NK-92 (cell line): ENCODE data around the gene FMO3.

Source experiments
- DNase-seq: peaks from one replicate; lab custom pipeline; 2025; ENCODE audit not compliant: unreplicated experiment; lab: John Stamatoyannopoulos, UW

The FMO3 gene

GRCh38 chr1:171090604-171091003 lies at the start of gene FMO3:
Gene FMO3 (plus strand): TSS chr1:171090905. CDS start chr1:171092659, 1,754 bp downstream.
- DNase-seq, result no peak

- DNase-seq, result no peak
Measured at GRCh38 chr1:171048014-171048413, 42.7 kb upstream of the FMO3 start.

GRCh38 chr1:171052977-171053376 lies 37.7 kb upstream of the FMO3 start:
- DNase-seq, result no peak

DNA sequence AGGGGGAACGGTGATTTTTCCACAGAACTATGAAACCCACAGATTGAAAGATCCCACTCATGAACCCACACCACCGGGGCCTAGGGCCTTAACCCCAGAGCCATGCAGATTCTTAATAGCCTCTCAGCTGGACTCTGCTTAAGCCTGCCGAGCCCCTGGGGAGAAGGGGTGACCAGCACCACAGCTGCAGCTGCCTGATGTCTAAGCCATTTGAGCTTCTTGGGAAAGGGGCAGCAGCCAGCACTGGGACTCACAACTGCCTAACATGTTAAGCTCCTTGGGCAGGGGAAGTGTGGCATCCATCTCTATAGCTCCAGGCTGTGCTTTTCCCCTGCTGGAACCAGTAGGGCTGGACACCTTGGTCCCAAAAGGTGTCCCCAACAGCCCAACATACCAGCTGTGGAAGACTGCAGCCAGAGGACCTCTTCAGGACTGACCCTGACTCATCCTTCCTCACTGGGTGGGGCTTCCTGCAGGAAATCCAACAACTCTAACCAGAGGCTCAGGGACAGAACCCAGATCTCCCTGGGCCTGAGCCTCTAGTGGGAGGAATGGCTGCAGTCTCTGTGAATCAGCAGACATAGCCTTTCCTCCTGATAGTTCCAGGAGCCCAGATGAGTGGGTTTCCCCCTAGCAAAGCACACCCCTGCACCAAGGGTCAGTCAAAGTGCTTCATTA lies 34.6 kb upstream of the FMO3 start:
- DNase-seq, result no peak

DNA sequence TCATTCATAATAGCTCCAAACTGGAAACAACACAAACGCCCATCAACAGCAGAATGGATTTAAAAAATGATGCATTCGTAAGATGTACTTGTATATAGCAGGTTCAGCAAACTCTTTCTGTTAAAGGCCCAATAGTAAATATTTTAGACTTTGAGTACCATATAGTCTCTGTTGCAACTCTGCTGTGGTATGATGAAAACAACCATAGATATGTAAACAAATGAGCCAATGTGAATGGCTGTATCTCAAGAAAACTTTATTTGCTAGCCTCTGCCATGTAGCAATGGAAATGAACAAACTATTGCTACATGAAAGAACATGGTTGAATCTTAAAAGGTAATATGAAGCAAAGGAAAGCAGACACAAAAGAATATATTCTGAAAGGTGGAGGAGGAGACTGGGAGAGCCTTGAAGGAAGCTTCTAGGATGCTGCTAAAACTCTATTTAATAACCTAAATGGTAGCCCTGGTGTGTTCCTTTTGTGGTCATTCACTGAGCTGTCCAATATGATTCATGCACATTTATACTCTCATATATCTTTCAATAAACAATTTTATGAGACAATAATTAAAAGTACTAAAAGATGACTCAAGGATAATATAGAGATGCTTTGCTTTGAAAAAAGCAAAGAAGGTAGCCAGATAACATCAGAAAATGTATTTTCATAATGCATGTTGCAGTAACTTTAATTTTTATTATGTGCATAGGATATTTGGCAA lies 29.1 kb upstream of the FMO3 start:
- no peak for DNase-seq

DNA sequence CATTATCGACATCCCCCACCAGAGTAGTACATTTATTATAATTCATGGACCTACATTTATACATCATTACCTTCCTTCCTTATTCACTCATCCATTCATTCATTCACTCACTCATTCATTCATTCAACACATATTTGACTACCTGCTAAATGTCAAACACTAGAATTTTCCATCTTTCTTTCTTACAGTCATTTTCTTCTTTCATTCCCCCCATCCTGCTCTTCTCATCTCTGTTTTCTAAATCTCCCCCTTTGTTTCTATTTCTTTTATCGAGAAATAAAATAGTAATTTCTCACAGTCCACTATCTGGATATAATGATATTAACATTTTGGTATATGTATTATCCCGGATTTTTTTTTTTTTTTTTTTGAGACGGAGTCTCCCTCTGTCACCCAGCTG lies 27.8 kb upstream of the FMO3 start:
- DNase-seq, result no peak

DNA sequence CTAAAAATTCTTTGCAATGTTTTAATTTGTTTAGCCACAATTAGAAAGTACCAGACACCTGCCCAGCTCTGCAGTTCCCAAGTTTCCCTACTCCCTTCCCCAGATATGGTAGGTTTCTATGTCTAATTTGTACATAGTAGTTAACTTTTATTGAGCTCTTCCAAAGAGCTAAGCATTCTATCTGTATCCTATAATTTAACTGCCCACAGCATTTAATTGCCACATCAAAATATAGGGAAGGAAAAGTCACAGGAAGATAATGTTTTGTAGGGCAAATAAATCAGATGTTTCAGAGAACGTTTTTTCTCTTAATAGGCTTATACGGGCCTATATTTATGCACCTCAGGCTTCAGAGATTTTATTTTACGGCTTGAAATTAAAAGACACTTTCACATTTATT lies 15.7 kb upstream of the FMO3 start:
- DNase-seq, result no peak

DNA sequence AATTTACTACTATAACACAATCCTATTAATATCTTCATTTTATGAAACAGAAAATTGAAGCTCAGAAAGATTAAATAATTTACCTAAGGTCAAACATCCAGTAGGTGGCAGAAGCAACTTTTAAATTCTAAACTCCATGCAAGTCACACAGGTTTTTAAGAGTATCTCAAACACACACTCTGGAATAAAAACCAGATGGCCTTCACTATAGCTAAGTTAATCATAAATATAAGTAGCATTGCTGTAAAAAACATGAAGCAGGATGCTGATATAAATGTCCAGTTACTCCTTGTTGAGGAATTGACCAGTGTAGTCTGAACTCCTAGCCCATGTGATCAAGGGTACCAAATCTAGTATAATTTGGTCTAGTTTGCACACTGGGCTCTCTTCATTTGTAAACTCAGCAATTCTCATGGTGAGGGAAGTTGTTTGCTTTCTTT lies 9.4 kb upstream of the FMO3 start:
- DNase-seq, result no peak

DNA sequence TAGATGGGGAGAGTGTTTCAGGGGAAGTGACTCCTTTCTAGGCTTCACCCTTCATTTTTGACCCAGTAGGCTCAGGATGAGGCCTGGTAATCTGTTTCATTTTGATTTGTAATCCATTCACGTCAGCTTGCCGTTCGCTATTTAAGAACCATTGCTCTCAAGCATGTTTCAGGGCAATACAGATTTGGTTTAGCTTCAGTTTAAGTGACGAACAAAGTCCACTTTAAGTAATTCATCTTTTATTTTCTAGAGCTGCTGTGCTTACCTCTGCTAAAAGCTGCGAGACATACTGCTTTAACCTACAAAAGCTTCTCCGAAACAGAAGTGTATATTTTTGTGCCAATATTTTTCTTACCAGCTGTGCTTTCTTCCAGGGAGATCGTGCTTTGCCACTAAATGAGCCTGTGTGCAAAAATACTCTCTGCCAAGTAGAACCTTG lies 8.9 kb upstream of the FMO3 start:
- no peak for DNase-seq

- DNase-seq, result no peak
Measured at GRCh38 chr1:171082606-171083005, 8.1 kb upstream of the FMO3 start.

DNA sequence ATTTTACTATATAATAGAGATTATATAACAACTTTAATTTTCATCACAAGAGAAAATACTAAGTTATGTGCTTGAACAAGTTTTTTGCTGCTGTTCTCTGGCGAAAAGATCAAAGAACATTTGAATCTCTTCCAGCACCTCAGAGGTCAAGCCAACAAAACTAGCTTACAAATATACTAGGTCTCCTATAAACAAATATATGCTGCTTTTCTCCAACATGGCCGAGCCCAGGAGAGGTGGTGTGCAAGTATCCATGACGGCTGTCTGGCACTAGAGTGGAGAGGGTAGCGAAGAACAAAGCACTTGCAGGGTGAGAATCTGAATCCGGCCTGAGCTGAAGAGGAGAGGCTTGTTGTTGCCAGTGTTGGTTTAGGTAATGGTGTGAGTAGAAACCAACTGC lies 7.5 kb upstream of the FMO3 start:
- no peak for DNase-seq

GRCh38 chr1:171084091-171084490 lies 6.6 kb upstream of the FMO3 start:
- no peak for DNase-seq

DNA sequence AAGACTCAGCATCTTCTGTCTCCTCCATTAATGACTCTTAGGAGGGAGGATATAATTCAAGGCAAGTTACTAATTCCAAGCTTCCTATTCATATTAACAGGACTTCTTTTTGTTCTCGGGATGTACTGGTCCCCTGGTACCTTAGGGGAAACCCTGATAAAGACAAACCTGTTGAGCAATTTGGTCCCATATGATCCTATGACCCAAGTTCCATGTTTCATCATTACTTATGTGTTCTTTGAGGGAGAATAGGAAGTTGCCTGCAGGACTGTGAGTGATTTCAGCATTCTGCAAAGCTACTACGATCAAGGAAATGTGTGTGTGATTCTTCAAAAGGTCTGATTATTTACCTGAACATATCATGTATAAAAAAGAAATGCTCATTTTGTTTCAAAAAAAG lies 5.8 kb upstream of the FMO3 start:
- no peak for DNase-seq

DNA sequence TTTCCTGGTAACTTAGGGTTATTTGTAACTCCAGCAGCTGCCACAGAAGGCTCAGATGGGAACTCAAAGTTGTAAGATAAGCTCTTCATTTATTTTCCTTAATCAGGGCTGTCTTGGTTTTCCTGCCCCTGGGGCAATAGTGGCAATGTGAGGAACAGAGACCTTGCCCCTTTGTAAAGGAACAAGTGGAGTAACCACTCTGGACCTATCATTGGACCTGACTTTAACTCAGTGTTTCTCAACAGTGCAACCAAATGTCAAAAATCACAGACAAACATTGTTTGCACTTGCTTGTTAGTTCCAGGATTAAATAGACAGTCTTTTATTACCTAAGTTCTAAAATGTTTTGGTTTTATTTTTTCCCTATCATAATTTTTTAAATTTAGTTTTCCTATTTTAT lies 2.8 kb upstream of the FMO3 start:
- no peak for DNase-seq

DNA sequence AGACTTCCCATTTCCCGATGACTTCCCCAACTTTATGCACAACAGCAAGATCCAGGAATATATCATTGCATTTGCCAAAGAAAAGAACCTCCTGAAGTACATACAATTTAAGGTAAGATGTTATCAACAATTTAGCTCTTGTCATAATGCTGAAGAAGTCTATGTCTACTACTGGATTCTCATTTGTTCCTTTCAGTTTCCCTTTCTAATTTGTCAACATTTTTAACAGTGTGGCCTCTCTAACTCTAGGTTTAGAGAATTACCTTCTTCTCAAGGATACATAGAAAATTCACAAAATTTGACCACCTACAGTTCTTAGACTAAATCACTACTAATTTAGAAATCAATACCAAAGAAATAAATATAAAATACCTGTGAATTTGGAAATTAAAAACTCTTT lies 13.2 kb downstream of the FMO3 start:
- DNase-seq, result no peak

DNA sequence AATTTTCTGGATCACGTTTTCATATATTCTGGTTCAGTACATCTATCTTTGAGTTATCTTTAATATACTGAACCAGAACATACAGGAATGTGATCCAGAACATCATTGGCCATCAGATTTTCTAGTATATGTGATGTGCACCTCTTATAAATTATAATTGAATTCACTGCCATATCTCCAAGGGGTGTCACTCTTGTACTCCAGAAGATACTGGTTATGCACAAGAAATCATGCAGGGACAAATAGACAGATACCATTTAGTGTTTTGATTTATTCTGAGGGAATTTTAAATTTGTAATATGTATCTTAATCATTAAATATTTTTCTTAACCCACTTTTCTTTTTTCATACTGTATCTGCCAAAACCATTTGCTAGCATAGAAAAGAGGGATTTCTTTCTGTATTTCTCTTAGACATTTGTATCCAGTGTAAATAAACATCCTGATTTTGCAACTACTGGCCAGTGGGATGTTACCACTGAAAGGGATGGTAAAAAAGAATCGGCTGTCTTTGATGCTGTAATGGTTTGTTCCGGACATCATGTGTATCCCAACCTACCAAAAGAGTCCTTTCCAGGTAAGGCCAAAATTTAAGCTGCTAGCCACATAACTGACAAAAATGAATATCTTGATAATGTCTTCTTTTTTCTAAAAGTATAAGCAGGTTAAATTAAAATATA lies 16.7 kb downstream of the FMO3 start:
- DNase-seq, result no peak

DNA sequence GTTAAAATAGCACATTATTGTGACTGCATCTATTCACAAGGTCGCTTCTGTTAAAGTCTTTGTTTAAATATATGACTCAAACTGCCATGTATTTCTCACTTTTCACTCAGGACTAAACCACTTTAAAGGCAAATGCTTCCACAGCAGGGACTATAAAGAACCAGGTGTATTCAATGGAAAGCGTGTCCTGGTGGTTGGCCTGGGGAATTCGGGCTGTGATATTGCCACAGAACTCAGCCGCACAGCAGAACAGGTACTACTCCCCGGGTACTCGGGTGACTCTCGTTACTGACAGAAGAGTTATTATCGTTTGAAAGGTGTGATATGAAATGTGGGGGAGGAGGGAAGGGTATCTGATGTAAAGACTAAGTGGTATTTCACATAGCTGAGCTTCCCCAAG lies 17.3 kb downstream of the FMO3 start:
- no peak for DNase-seq

GRCh38 chr1:171109966-171110365 lies 19.3 kb downstream of the FMO3 start:
- no peak for DNase-seq

DNA sequence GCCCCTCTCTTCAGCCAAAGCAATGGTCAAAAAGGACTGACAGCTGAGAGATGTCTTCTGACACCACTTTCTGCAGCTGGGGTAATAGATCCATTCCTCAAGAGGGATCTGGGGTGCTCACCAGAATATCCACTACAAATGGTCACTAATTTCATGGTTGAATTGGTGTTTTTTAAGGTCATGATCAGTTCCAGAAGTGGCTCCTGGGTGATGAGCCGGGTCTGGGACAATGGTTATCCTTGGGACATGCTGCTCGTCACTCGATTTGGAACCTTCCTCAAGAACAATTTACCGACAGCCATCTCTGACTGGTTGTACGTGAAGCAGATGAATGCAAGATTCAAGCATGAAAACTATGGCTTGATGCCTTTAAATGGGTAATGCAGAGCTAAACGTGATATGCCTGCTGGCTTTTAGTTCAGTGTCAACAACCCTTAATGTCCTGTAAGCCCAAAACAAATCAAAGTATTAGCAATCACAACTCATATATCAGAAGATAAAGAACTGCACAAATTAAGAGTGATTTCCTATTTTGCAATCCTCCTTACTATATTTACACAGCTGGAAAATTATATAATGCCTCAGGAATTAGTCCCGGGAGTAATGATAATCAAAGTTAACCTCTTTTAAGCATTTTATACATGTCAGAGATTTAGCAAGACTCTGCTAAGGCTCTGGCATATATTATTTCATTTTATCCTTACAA lies 20.1 kb downstream of the FMO3 start:
- no peak for DNase-seq

- DNase-seq, result no peak
Measured at GRCh38 chr1:171112119-171112518, 21.4 kb downstream of the FMO3 start.

DNA sequence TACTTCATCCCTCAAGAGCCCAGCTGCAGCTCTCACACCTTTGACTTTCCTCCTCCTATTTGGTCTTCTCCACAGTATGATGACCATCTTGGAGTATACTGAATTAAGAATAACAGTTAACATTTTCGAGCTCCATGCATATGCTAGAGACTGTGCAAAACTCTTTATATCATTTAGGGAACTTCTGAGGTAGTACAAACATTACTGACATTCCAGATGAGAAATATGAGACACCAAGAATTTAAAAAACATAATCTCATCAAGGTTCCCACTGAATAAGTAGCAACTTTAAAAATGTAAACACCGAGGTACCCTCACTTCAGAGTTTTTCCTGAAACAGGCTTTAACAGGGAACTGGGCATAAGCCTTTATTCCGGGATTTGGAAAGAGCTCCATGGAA lies 22.7 kb downstream of the FMO3 start:
- DNase-seq, result no peak
